Keratinocyte (primary cell): Measurements from ENCODE around the gene SKI. TPM values are rescaled to one million over a fixed set of nuclear protein-coding genes. Genes with fewer than 3 reads are reported as not detected.

Source experiments
- DNase-seq: peaks from one replicate; pipeline ENCODE4 v3.0.0-alpha.2; 2011; ENCODE audit warnings: low read depth, missing footprints, low spot score
- FAIRE-seq: peaks from 2 replicates; lab custom pipeline; 2011; peaks lifted over from hg19 to GRCh38; lab: Jason Lieb, UNC
- H2AFZ ChIP-seq: 2 replicates; pipeline ENCODE4 v1.6.0; 2012; ENCODE audit warnings: low read length, control low read depth, inconsistent platforms; ENCODE audit not compliant: control insufficient read depth
- H3K27ac ChIP-seq: 2 replicates; pipeline ENCODE4 v1.5.1; 2011; ENCODE audit warnings: low read length; ENCODE audit not compliant: control insufficient read depth, insufficient read depth
- H3K27me3 ChIP-seq: 3 replicates; pipeline ENCODE4 v1.6.0; 2011; ENCODE audit warnings: low read length; ENCODE audit not compliant: control insufficient read depth, insufficient read depth; ENCODE audit errors: extremely low read depth
- H3K36me3 ChIP-seq, 2 experiments: 2 replicates in 1 of 2; 3 replicates in 1 of 2; pipeline ENCODE4 v1.5.1; 2011; ENCODE audit warnings: low read length in 2 of 2, mild to moderate bottlenecking in 1 of 2; ENCODE audit not compliant: control insufficient read depth in 2 of 2, insufficient read depth in 2 of 2; ENCODE audit errors: extremely low read depth in 1 of 2
- H3K4me1 ChIP-seq: 3 replicates; pipeline ENCODE4 v1.5.1; 2011; ENCODE audit warnings: low read length; ENCODE audit not compliant: control insufficient read depth, insufficient read depth; ENCODE audit errors: extremely low read depth
- H3K4me2 ChIP-seq: 3 replicates; pipeline ENCODE4 v1.6.0; 2011; ENCODE audit warnings: low read depth, low read length; ENCODE audit not compliant: control insufficient read depth, insufficient read depth; ENCODE audit errors: extremely low read depth
- H3K4me3 ChIP-seq, 3 experiments: fragments of 200-600 bp in 1 of 3; sonication (generic) in 1 of 3; 2 replicates in 2 of 3; 3 replicates in 1 of 3; pipeline ENCODE4 v1.5.1; 2011 to 2016; ENCODE audit warnings: low read length in 3 of 3, mild to moderate bottlenecking in 3 of 3, control low read depth in 2 of 3, inconsistent platforms in 1 of 3, low read depth in 1 of 3, mixed read lengths in 1 of 3, mixed run types in 1 of 3, moderate library complexity in 1 of 3; ENCODE audit not compliant: control insufficient read depth in 2 of 3, insufficient read depth in 2 of 3; ENCODE audit errors: extremely low read depth in 1 of 3
- H3K79me2 ChIP-seq: 2 replicates; pipeline ENCODE4 v1.6.0; 2012; ENCODE audit warnings: low read length; ENCODE audit not compliant: control insufficient read depth, insufficient read depth
- H3K9ac ChIP-seq: 3 replicates; pipeline ENCODE4 v1.6.0; 2011; ENCODE audit warnings: low read length; ENCODE audit not compliant: control insufficient read depth, insufficient read depth; ENCODE audit errors: extremely low read depth
- H3K9me1 ChIP-seq: 3 replicates; pipeline ENCODE4 v1.6.0; 2011; ENCODE audit warnings: low read length; ENCODE audit not compliant: control insufficient read depth, insufficient read depth; ENCODE audit errors: extremely low read depth
- H3K9me3 ChIP-seq: 2 replicates; pipeline ENCODE4 v1.5.1; 2012; ENCODE audit warnings: low read depth, low read length; ENCODE audit not compliant: control insufficient read depth
- H4K20me1 ChIP-seq: 3 replicates; pipeline ENCODE4 v1.6.0; 2011; ENCODE audit warnings: low read length; ENCODE audit not compliant: control insufficient read depth, insufficient read depth; ENCODE audit errors: extremely low read depth
- EZH2 ChIP-seq: IDR thresholded peaks from one replicate; pipeline ENCODE4 v1.6.1; 2012; ENCODE audit warnings: inconsistent platforms, mild to moderate bottlenecking, low read length, moderate library complexity
- dilution Hi-C: fragments of 300-500 bp; cut with MboI; formaldehyde crosslinking; loops from one replicate; pipeline ENCODE4 v1.7.0; 2020; ENCODE audit warnings: low sequenced_read_pairs; ENCODE audit not compliant: extremely low pct_ligation_motif_present
- polyA plus RNA-seq, 5 experiments: library from polyadenylated mRNA; depleted of rRNA in 3 of 5; stranded (reverse) in 3 of 5; stranded (forward) in 1 of 5; unstranded in 1 of 5; fragments of >200 nt; gene quantifications; 1 replicate in 1 of 5; 2 replicates in 3 of 5; 3 replicates in 1 of 5; pipeline versions ENCODE4 v1.2.1 to v1.2.3, GENCODE V29; 2011 to 2012; ENCODE audit warnings: missing spikeins in 2 of 5, low read depth in 1 of 5, low replicate concordance in 1 of 5
- TF ChIP-seq, protein P1 (sequence below), 3 experiments: IDR thresholded peaks in 1 of 3; conservative IDR thresholded peaks in 1 of 3; optimal IDR thresholded peaks in 1 of 3; 2 replicates in 2 of 3; 3 replicates in 1 of 3; pipeline versions ENCODE3 to v1.5.1; 2011; ENCODE audit warnings: low read length in 3 of 3, mild to moderate bottlenecking in 3 of 3, moderate library complexity in 2 of 3, control low read depth in 1 of 3, inconsistent platforms in 1 of 3; ENCODE audit not compliant: insufficient read depth in 2 of 3; ENCODE audit errors: extremely low read depth in 1 of 3

The SKI gene
- polyA plus RNA-seq, 1 donor (not counting 4 experiments of a cell fraction or from before 2014, with no cell fraction given), result 4.8 TPM

DNA sequence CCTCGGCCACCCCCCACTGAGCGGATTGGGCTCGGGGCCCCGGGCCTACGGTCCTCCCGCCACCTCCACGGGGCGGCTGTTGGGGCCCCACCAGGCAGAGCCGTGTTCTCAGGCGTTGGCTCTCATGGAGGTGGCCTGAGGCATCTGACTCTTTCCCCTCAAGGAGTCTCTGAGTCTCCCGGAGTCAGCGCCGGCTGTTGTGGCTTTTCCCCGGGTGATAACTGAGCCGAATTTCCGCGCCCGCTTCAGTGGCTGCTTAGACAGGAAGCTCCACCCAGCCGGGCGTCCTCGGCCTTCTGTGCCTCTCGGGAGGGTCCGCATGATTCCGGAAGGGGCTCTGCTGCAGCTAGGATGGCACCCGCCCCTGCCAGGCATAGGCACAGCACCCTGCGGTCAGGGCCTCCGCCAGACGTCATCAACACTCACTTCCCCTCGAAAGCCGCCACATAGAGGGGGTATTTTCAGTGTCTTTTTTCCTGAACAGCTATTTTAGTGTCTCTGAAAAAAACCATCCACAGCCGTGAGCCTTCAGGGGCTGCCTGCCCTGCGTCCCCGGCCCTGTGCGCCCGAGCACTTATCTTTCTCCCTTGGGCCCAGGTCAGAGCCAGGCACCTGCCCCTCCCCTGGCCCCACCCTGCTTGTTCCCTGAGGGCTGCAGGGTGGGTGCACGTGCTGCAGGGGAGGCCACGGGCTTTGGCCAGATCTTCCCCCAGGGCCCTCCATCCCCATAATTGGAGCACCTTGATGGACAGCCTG lies 72.9 kb downstream of the SKI start:
- Histone ChIP-seq H3K4me2 (no peak overlapping the region), H3K4me1 (peaks cover 15% of the 10 kb centered on the region), H3K9me3 (no peaks in the 10 kb centered on the region), H3K27ac (no peak overlapping the region), H3K27me3 (no peaks in the 10 kb centered on the region), H3K9me1 (peaks cover 6% of the 10 kb centered on the region), H3K36me3 (peaks cover 12 to 14% of the 10 kb centered on the region in 2 experiments), H3K9ac (no peak overlapping the region), H2AFZ (no peak overlapping the region), H4K20me1 (peaks cover 29% of the 10 kb centered on the region), H3K79me2 (peaks cover 67% of the 10 kb centered on the region), H3K4me3 (no peak overlapping the region)
- TF ChIP-seq, protein P1, sequence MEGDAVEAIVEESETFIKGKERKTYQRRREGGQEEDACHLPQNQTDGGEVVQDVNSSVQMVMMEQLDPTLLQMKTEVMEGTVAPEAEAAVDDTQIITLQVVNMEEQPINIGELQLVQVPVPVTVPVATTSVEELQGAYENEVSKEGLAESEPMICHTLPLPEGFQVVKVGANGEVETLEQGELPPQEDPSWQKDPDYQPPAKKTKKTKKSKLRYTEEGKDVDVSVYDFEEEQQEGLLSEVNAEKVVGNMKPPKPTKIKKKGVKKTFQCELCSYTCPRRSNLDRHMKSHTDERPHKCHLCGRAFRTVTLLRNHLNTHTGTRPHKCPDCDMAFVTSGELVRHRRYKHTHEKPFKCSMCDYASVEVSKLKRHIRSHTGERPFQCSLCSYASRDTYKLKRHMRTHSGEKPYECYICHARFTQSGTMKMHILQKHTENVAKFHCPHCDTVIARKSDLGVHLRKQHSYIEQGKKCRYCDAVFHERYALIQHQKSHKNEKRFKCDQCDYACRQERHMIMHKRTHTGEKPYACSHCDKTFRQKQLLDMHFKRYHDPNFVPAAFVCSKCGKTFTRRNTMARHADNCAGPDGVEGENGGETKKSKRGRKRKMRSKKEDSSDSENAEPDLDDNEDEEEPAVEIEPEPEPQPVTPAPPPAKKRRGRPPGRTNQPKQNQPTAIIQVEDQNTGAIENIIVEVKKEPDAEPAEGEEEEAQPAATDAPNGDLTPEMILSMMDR (optimal IDR thresholded peaks at IDR 0.05 in 1 of 3, IDR thresholded peaks at IDR 0.05 in 1 of 3, conservative IDR thresholded peaks at IDR 0.05 in 1 of 3; ENCODE audit: extremely low read depth in 1 of 3, insufficient read depth in 2 of 3, low read length in 3 of 3), result no peak
- no peak for TF ChIP-seq EZH2
- DNase-seq (no peak), FAIRE-seq (no peak)
- dilution Hi-C loops, result no loop called here

DNA sequence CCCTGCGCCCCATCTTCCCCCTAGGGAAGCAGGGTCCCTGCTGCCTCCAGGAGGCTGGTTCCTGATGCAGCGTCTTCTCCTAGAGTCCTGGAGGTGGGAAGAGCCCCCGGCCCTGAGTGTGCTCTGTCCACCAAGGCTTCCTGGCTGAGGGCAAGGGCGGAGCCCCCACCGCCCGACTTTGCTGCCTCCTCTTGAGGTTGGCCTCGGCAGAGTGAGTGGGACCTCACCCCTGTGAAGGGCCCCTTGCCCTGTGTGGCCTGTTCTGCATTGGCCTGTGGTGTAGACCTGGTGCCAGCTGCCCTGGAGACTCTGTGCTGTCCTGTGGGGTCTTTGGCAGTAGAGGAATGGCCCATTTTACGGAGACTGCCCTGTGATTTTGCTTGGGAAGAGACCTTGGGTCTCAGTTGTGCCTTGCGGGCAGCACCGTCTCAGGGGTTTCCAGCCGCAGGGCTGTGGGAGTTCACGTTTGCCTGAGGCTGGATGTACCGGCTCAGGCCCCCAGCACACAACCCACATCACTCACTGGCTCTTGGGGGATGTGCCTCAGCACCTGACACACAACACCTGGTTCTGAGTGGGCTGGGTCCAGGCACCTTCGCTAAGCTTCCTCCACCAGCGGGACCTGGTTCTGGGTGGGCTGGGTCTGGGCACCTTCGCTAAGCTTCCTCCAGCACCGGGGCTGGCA lies 73.6 kb downstream of the SKI start:
- TF ChIP-seq, protein P1 (optimal IDR thresholded peaks at IDR 0.05 in 1 of 3, IDR thresholded peaks at IDR 0.05 in 1 of 3, conservative IDR thresholded peaks at IDR 0.05 in 1 of 3; ENCODE audit: extremely low read depth in 1 of 3, insufficient read depth in 2 of 3, low read length in 3 of 3), result no peak
- no peak for TF ChIP-seq EZH2
- Histone ChIP-seq H3K27me3 (no peaks in the 10 kb centered on the region), H3K27ac (no peak overlapping the region), H3K36me3 (peaks cover 12 to 14% of the 10 kb centered on the region in 2 experiments), H3K4me1 (peaks cover 15% of the 10 kb centered on the region), H3K4me3 (no peak overlapping the region), H3K9ac (no peak overlapping the region), H3K79me2 (peaks cover 60% of the 10 kb centered on the region), H4K20me1 (peaks cover 29% of the 10 kb centered on the region), H3K9me1 (peaks cover 6% of the 10 kb centered on the region), H2AFZ (no peak overlapping the region), H3K9me3 (no peaks in the 10 kb centered on the region), H3K4me2 (no peak overlapping the region)
- no peak for FAIRE-seq
- dilution Hi-C loops, result no loop called here
- no peak for DNase-seq
